SH-SY5Y (cell line): ENCODE data around the gene INPP5E.

ENCODE experiments used
- GATA2 ChIP-seq: IDR thresholded peaks from 2 replicates; pipeline ENCODE4 v1.6.1; 2011; ENCODE audit warnings: mild to moderate bottlenecking, low read depth, low read length
- GATA3 ChIP-seq: IDR thresholded peaks from 2 replicates; pipeline ENCODE4 v1.6.1; 2011; ENCODE audit warnings: low read depth, mild to moderate bottlenecking, low read length, moderate library complexity

- no peak for TF ChIP-seq GATA2
- TF ChIP-seq GATA3 = no peak
These were observed 41.9 kb upstream of the INPP5E start for GRCh38 chr9:136481558-136481957.
